Epithelial cell of esophagus (primary cell): ENCODE measurements around the gene SARDH.
"Not testable (repeated sequence)": the region's sequence is repeated elsewhere in the genome, so short reads cannot be mapped to it uniquely, and the experiment has no call there.

ENCODE experiments used
- DNase-seq: peaks from one replicate; pipeline ENCODE4 v3.0.0; 2010; ENCODE audit warnings: low read depth
- H3K4me3 ChIP-seq: 2 replicates; pipeline ENCODE4 v1.5.1; 2011; ENCODE audit warnings: mild to moderate bottlenecking, low read length, control low read depth
- TF ChIP-seq, protein P1 (sequence below): IDR thresholded peaks from 2 replicates; pipeline ENCODE4 v1.5.1; 2011; ENCODE audit warnings: low read depth, mild to moderate bottlenecking, low read length, control low read depth, inconsistent platforms; ENCODE audit not compliant: insufficient read depth; ENCODE audit errors: missing control alignments

Gene SARDH

DNA sequence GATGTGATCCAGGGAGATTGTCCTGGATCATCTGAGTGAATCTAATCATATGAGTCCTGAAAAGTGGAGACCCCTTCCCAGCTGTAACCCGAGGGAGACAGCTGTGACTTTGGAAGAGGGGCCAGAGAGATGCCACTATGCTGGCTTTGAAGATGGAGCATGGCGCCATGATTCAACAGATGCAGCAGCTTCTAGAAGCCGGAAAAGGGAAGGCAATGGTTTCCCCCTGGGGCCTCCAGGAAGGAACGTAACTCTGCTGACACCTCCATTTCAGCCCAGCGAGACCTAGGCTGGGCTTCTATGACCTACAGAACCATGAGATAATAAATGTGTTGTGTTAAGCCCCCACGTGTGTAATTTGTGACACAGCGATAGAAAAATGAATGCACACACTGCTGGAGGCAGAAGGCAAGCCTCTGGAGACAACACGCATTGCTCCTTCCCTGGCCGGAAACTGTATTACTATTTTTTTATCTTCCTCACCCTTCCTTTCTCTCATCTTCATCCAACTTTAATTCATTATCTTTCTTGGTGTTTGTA, 16.6 kb upstream of the SARDH start:
- no peak for DNase-seq
- H3K4me3 ChIP-seq = no peak overlapping the region
- TF ChIP-seq, protein P1, sequence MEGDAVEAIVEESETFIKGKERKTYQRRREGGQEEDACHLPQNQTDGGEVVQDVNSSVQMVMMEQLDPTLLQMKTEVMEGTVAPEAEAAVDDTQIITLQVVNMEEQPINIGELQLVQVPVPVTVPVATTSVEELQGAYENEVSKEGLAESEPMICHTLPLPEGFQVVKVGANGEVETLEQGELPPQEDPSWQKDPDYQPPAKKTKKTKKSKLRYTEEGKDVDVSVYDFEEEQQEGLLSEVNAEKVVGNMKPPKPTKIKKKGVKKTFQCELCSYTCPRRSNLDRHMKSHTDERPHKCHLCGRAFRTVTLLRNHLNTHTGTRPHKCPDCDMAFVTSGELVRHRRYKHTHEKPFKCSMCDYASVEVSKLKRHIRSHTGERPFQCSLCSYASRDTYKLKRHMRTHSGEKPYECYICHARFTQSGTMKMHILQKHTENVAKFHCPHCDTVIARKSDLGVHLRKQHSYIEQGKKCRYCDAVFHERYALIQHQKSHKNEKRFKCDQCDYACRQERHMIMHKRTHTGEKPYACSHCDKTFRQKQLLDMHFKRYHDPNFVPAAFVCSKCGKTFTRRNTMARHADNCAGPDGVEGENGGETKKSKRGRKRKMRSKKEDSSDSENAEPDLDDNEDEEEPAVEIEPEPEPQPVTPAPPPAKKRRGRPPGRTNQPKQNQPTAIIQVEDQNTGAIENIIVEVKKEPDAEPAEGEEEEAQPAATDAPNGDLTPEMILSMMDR = no peak

DNA sequence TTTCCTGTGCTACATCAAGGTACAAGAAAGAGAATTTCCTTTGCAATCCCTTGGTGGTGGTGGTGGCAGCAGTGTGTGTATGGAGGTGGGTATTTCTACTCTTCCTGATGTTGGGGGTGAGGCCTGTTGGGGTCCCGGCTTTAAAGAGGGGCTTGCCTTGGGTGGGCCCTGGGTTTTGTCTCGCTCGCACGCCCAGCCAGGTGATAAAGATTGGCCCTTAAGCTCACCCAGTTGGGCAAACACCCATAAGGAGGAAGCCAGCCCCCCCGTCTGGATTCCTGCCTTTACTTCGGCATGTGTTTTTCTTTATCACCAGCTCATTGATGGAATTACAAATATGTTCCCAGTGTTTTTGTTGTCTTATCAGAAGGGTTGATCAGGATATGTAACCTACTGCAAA, 16.0 kb upstream of the SARDH start:
- TF ChIP-seq, protein P1 = no peak
- no peak for DNase-seq
- no peak overlapping the region for H3K4me3 ChIP-seq

DNA sequence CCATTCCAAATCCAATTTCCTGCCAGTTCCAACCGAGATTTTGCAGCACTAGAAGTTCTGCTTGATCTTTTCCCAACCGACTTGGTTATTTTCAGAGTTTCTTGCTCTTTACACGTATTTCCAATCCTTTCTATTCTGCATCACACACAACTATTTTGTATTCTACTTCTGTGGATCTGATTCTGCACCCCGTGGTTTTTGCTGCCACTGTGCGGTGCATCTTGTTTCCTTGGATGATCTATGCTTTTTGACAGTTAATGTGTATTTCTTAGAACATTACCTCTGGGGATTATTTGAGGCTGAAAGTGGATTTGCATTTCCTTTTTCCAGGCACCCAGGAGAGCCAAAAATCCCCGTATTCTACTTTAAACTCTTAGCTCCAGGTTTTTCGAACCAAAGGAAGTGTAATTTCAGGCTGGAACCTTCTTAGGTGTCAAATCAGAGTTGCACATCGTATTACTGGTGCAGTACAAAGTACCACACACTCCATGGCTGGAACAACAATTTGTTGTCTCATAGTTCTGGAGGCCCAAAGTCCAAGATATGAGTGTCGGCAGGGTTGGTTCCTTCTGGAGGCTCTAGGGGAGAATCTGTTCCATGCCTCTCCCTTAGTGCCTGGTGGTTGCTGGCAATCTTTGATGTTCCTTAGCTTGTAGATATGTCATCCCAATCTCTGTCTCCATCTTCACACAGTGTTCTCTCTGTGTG, 14.7 kb upstream of the SARDH start:
- TF ChIP-seq, protein P1 = no peak
- DNase-seq = no peak
- no peak overlapping the region for H3K4me3 ChIP-seq

DNA sequence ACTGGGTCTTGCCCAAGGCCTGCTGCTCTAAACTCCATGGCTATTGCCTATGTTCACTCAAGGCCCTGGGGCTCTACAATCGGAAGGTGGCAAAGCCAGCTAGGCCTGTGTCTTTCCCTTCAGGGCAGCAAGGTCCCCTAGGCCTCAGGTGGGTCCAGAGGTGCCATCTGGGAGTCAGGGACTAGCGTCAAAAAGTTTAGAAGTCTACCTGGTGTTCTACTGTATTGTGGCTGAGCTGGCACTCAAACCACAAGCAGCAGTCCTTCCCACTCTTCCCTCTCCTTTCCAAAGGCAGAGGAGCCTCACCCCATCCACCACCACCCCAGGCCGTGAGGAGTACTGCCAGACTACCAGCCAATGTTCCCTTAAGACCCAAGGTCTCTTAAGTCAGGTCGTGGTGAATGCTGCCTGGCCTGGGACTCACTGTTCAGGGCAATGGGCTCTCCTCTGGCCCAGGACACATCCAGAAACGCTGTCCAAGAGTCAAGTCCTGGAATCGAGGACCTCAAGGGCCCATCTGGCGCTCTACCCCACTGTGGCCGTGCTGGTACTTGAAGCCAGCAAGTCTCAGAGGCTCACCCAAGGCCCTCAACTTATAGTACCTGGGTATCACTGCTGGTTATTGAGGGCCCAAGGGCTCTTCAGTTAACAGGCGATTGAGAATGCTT, 13.0 kb upstream of the SARDH start:
- DNase-seq = no peak
- no peak overlapping the region for H3K4me3 ChIP-seq
- TF ChIP-seq, protein P1 = no peak

DNA sequence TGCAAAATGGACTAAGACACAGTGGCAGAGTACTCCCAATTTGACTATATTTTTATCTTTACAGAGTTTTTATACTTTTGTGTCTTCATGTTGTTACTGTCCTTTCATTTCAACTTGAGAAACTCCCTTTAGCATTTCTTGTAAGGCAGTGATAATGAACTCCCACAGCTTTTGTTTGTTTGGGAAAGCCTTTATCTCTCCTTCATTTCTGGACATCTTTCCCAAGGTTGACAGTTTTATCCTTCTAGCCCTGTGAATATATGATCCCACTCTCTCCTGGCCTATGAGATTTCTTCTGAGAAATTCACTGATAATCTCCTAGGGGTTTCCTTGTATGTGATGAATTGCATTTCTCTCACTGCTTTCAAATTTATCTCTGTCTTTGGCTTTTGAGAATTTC, 9.2 kb upstream of the SARDH start:
- TF ChIP-seq, protein P1 = no peak
- no peak overlapping the region for H3K4me3 ChIP-seq
- DNase-seq = no peak

DNA sequence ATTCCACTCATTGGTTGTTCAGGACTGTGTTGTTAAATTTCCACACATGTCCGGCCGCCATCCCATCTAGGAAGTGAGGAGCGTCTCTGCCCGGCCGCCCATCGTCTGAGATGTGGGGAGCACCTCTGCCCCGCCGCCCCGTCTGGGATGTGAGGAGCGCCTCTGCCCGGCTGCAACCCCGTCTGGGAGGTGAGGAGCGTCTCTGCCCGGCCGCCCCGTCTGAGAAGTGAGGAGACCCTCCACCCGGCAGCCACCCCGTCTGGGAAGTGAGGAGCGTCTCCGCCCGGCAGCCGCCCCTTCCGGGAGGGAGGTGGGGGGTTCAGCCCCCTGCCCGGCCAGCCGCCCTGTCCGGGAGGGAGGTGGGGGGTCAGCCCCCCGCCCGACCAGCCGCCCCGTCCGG, 6.4 kb upstream of the SARDH start:
- not testable (repeated sequence) for H3K4me3 ChIP-seq, DNase-seq

DNA sequence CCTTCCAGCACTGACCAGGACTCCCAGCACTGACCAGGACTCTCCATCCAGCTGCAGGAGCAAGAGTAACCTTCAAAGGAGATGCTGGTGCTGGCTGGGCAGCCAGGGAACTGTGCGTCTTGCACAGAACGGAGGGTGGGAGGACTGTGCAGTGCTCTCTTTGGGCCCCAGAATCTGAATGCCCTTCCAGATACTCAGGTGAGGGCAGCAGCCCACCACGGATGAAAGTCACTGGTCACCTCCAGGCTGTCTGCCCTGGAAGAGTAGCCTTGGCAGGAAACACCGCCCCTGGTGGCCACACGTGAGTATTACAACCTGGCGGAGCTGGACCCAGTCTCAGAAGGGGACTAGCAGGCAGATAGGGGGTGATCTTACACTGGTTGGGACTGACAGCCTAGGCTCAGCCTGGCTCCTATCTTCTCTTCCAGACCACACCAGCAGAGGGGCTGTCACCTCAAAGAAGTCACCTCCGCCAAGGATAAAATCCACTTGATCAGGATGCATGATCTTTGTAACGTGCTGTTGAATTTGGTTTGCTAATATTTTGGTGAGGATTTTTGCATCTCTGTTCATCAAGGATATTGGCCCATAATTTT, 4.8 kb upstream of the SARDH start:
- no peak overlapping the region for H3K4me3 ChIP-seq
- DNase-seq = peak; percentile 63
- TF ChIP-seq, protein P1 = peak; percentile 96
